OCI-LY3 (cell line): Measurements from ENCODE around the gene CSF3.

Experiments used
- CTCF ChIP-seq: fragments of 200-600, 300-600 bp; sonication (generic); IDR thresholded peaks from 2 replicates; pipeline ENCODE4 v1.5.1; 2014; ENCODE audit warnings: antibody characterized with exemption, low read length, low read depth
- EZH2phosphoT487 ChIP-seq: fragments of 200-600 bp; shearing (Covaris generic); IDR thresholded peaks from 2 replicates; pipeline ENCODE4 v1.6.1; 2018; ENCODE audit warnings: antibody characterized with exemption, mixed run types, low read depth

GRCh38 chr17:40004712-40005111, 10.5 kb upstream of the CSF3 start:
- TF ChIP-seq CTCF = no peak
- TF ChIP-seq EZH2phosphoT487 = no peak
